ENCODE data around the gene VSIG4.
"Not testable (repeated sequence)": the region's sequence is repeated elsewhere in the genome, so short reads cannot be mapped to it uniquely, and the experiment has no call there.

GRCh38 chrX:65975161-65975751 is 64.6 kb downstream of the VSIG4 start:
- TF ChIP-seq, protein P1, sequence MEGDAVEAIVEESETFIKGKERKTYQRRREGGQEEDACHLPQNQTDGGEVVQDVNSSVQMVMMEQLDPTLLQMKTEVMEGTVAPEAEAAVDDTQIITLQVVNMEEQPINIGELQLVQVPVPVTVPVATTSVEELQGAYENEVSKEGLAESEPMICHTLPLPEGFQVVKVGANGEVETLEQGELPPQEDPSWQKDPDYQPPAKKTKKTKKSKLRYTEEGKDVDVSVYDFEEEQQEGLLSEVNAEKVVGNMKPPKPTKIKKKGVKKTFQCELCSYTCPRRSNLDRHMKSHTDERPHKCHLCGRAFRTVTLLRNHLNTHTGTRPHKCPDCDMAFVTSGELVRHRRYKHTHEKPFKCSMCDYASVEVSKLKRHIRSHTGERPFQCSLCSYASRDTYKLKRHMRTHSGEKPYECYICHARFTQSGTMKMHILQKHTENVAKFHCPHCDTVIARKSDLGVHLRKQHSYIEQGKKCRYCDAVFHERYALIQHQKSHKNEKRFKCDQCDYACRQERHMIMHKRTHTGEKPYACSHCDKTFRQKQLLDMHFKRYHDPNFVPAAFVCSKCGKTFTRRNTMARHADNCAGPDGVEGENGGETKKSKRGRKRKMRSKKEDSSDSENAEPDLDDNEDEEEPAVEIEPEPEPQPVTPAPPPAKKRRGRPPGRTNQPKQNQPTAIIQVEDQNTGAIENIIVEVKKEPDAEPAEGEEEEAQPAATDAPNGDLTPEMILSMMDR (IDR thresholded peaks at IDR 0.05): not testable (repeated sequence)
- TF ChIP-seq POLR2AphosphoS5, POLR2A (IDR thresholded peaks at IDR 0.05): not testable (repeated sequence)
